ENCODE data around the gene ELL. TPM values are rescaled to one million over a fixed set of nuclear protein-coding genes. Genes with fewer than 3 reads are reported as not detected.

The ELL gene
- total RNA-seq, 1 experiment from 2014 or later: 10.1 TPM

GRCh38 chr19:18439025-18439909, 82.6 kb downstream of the ELL start:
- H3K4me1 ChIP-seq: peaks cover 39% of the 10 kb centered on the region

GRCh38 chr19:18438331-18439024, 83.4 kb downstream of the ELL start:
- H3K27ac ChIP-seq: no peak overlapping the region
- H3K27me3 ChIP-seq: no peaks in the 10 kb centered on the region
- DNase-seq: peak; percentile 54
- no peaks in the 10 kb centered on the region for H3K9me3 ChIP-seq (replicated peaks)
- no peaks in the 10 kb centered on the region for H3K36me3 ChIP-seq
- H3K4me1 ChIP-seq: peaks cover 31% of the 10 kb centered on the region
- peak overlapping the region; percentile 45 for H3K4me3 ChIP-seq

More at GRCh38 chr19:18439025-18439909, 82.6 kb downstream of the ELL start:
- Histone ChIP-seq H3K27me3 (no peaks in the 10 kb centered on the region), H3K4me3 (no peak overlapping the region), H3K36me3 (no peaks in the 10 kb centered on the region), H3K27ac (no peak overlapping the region), H3K9me3 (replicated peaks) (no peaks in the 10 kb centered on the region)
- peak; percentile 53 to 61 for DNase-seq

GRCh38 chr19:18437491-18438330, 84.2 kb downstream of the ELL start, which contains the start of gene ISYNA1:
Gene ISYNA1 (minus strand): TSS chr19:18438133. CDS start chr19:18437979, 154 bp downstream.
- peak within 1 kb of the TSS; percentile 54 for H3K4me3 ChIP-seq
- H3K27ac ChIP-seq: peak within 1 kb of the TSS; percentile 30
- peaks cover 25% of the 10 kb centered on the region for H3K4me1 ChIP-seq
- peaks cover 3% of the 10 kb centered on the region; the same call in 1 of the 2 replicates for H3K36me3 ChIP-seq
- no peak for DNase-seq
- H3K27me3 ChIP-seq: no peaks in the 10 kb centered on the region
- H3K9me3 ChIP-seq (replicated peaks): no peaks in the 10 kb centered on the region

- H3K36me3 ChIP-seq: peaks cover 5% of the 10 kb centered on the region; the same call in 1 of the 2 replicates
- peak overlapping the region; percentile 30 for H3K27ac ChIP-seq
- peak; percentile 75 to 78 for DNase-seq
- H3K4me1 ChIP-seq: peaks cover 22% of the 10 kb centered on the region
- peak overlapping the region; percentile 54 for H3K4me3 ChIP-seq
- H3K9me3 ChIP-seq (replicated peaks): no peaks in the 10 kb centered on the region
- no peaks in the 10 kb centered on the region for H3K27me3 ChIP-seq
Observed at GRCh38 chr19:18436671-18437490, 85.0 kb downstream of the ELL start.

- Histone ChIP-seq H3K9me3 (replicated peaks) (no peaks in the 10 kb centered on the region), H3K4me3 (peak overlapping the region; percentile 54), H3K27me3 (no peaks in the 10 kb centered on the region), H3K27ac (peak overlapping the region; percentile 30; the same call in 1 of the 2 replicates), H3K4me1 (peaks cover 22% of the 10 kb centered on the region), H3K36me3 (peaks cover 5% of the 10 kb centered on the region; the same call in 1 of the 2 replicates)
- DNase-seq: no peak
Observed at GRCh38 chr19:18435842-18436670, 85.8 kb downstream of the ELL start.

- no peak overlapping the region for H3K27ac ChIP-seq
- no peaks in the 10 kb centered on the region for H3K27me3 ChIP-seq
- peaks cover 22% of the 10 kb centered on the region for H3K4me1 ChIP-seq
- no peak overlapping the region for H3K4me3 ChIP-seq
- H3K36me3 ChIP-seq: peaks cover 5% of the 10 kb centered on the region; the same call in 1 of the 2 replicates
- DNase-seq: no peak
- H3K9me3 ChIP-seq (replicated peaks): no peaks in the 10 kb centered on the region
Observed at GRCh38 chr19:18435178-18435841, 86.6 kb downstream of the ELL start.

- Histone ChIP-seq H3K4me1 (peaks cover 22% of the 10 kb centered on the region), H3K27ac (no peak overlapping the region), H3K36me3 (peaks cover 5% of the 10 kb centered on the region; the same call in 1 of the 2 replicates), H3K27me3 (no peaks in the 10 kb centered on the region), H3K4me3 (no peak overlapping the region), H3K9me3 (replicated peaks) (no peaks in the 10 kb centered on the region)
- no peak for DNase-seq
Observed at GRCh38 chr19:18434411-18435175, 87.3 kb downstream of the ELL start.

- Histone ChIP-seq H3K4me3 (no peak overlapping the region), H3K4me1 (peaks cover 16% of the 10 kb centered on the region), H3K27ac (no peak overlapping the region), H3K36me3 (peaks cover 5% of the 10 kb centered on the region; the same call in 1 of the 2 replicates), H3K9me3 (replicated peaks) (no peaks in the 10 kb centered on the region), H3K27me3 (no peaks in the 10 kb centered on the region)
- no peak for DNase-seq
Observed at GRCh38 chr19:18433735-18434398, 88.0 kb downstream of the ELL start.

GRCh38 chr19:18433015-18433691, 88.7 kb downstream of the ELL start:
- H3K9me3 ChIP-seq (replicated peaks): no peaks in the 10 kb centered on the region
- peaks cover 16% of the 10 kb centered on the region for H3K4me1 ChIP-seq
- no peak for DNase-seq
- H3K36me3 ChIP-seq: peaks cover 5% of the 10 kb centered on the region; the same call in 1 of the 2 replicates
- no peaks in the 10 kb centered on the region for H3K27me3 ChIP-seq
- H3K4me3 ChIP-seq: no peak overlapping the region
- H3K27ac ChIP-seq: no peak overlapping the region

GRCh38 chr19:18432275-18433014, 89.4 kb downstream of the ELL start:
- H3K4me3 ChIP-seq: no peak overlapping the region
- no peak overlapping the region for H3K27ac ChIP-seq

More at GRCh38 chr19:18432275-18433014, 89.4 kb downstream of the ELL start:
- peaks cover 16% of the 10 kb centered on the region for H3K4me1 ChIP-seq
- peaks cover 5% of the 10 kb centered on the region; the same call in 1 of the 2 replicates for H3K36me3 ChIP-seq
- no peak for DNase-seq
- H3K27me3 ChIP-seq: no peaks in the 10 kb centered on the region
- no peaks in the 10 kb centered on the region for H3K9me3 ChIP-seq (replicated peaks)
